ENCODE measurements around the gene ARHGAP23.
"Not testable (repeated sequence)": the region's sequence is repeated elsewhere in the genome, so short reads cannot be mapped to it uniquely, and the experiment has no call there.

Gene ARHGAP23

DNA sequence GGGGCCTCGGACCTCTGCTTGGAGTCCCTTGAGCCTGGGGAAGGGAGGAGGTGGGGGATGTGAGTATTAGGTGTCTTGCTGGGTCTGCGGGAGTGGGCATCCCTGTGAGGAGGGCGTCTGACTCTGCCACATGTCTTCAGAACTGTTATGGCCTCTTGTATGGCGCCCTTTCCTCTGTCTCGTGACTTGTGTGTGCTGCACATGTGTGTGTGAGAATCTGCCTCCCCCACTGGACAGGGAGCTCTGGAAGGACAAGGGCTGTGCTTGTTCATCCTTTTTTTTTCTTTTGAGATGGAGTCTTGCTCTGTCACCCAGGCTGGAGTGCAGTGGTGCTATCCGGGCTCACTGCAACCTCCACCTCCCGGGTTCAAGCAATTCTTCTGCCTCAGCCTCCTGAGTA is 33.4 kb downstream of the ARHGAP23 start:
- DNase-seq = no peak

DNA sequence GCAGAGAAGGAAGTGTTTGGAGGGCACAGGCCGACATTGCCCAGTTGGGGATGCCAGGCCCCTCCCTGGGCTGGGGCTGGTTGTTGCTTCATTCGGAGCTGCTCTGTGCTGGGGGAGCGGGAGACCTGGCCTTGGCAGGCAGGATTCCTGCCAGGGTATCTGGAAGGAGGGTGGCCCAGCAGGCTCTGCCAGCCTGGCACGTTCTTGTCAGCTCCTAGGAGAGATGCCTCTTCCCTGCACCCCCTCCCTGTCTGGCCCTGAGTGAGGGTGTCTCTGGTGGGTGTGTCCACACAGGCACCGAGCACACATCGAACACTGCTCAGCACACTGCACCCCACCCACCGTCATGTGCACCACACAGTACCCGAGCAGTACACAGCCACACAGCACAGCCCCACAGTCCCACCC is 35.2 kb downstream of the ARHGAP23 start:
- DNase-seq = no peak

- DNase-seq = no peak
These were observed 36.0 kb downstream of the ARHGAP23 start for GRCh38 chr17:38464251-38464722.

DNA sequence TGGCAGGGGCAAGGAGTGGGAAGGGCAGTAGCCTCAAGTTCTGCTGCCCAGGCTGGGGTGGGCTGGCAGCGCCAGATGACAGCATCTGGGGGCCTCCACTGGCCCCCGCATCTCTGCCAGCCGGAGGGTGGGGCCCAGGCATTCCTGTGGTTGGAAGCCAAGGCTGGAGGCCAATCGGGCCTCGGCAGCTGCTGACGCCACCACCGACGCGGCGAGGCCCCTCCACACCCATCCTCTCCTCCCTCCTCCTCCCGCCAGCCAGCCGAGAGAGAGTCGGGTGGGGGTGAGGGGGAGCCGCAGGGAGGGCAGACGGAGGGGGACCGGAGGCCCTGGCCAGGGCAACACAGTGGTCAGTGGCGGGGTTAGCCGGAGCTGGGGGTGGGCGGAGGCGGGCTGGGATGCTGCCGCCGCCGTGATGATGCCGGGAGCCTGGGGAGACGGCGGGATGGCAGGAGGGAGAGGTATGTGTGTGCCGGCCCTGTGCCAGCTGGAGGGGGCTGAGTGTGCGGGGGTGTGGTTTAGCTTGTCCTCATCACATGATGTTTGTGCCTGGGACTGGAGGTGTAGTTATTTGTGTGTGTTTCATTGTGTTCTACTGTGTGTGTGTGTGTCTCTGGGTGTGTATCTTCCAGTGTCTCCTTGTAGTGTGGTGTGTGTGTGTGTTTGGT is 36.6 kb downstream of the ARHGAP23 start:
- peak in 1 of 2 experiments; percentile 58 for DNase-seq

DNA sequence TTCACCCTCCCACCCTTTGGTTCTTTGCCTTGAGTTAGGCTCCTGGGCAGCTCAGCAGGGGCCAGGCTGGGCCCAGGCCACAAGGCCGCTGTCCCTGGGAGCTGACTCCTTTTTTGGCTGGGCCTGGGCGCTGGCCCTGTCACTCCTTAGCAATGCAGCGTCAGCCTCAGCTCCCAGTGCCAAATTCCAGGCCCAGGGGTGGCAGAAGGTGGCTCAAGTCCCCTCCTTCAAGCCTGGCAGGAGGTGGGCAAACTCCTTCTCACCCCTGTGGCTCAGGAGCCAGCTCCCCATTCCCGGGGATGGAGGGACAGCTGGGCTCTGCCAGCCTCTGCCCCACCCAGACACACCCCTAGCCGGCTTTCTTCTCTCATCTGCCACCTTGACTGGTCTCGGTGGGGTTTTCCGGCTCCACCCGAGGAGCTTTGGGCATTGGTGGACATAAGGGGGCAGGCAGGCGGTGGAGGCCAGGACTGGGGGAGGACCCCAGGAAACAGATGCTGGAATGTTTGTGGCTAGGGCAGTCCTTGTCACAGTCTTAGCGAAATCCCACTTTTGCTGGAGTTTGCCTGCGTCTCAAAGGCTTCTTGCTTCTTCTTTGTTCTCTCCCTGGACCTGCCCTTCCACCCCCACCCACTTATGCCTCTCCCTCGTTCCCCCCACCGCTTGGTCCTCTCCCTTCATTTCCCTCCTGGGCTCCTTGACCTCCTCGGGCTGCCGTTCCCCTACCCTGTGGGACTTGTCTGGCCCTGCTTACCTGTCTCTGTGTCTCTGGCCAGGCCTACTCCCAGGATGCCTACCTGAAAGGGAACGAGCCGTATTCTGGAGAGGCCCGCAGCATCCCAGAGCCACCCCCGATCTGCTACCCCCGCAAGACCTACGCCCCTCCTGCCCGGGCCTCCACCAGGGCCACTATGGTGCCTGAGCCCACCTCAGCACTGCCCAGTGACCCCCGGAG is 37.4 kb downstream of the ARHGAP23 start:
- no peak for DNase-seq

GRCh38 chr17:38466346-38467315 is 38.4 kb downstream of the ARHGAP23 start:
- DNase-seq = no peak

DNA sequence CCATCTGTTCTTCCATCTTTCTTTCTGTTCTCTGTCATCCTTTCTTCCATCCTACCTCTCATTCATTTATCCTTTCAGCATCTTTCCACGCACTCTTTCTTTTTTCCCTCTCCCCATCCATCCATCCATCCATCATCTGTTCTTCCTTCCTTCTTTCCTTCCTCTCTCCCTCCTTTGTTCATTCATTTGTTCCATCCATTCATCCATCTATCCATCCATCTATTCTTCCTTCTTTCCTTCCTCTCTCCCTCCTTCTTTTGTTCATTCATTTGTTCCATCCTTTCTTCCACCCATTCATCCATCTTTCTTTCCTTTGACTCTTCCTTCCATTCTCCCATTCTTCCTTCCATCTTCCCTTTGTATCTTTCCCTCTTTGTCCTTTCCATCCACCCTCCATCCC is 39.2 kb downstream of the ARHGAP23 start:
- DNase-seq = no peak

DNA sequence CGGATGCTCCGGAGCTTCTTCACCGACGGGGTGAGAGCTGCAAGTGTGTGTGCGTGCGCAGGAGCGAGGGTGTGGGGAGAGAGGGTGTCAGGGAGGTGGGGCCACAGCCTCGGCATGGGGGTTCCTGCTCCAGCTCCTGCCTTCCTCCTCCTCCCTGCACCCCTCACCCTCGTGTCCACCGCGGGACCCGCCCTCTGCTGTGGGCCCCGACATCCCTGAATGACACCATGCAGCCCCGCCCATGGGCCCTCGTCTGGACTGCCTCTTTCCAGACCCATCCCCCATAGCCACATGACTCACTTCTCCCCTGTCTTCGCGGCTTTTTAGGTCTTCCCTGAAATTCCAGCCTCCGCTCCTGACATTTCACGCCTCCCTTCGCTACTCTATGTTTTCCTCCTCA is 41.6 kb downstream of the ARHGAP23 start:
- no peak for DNase-seq

GRCh38 chr17:38471253-38471652 is 43.0 kb downstream of the ARHGAP23 start:
- not testable (repeated sequence) for DNase-seq

DNA sequence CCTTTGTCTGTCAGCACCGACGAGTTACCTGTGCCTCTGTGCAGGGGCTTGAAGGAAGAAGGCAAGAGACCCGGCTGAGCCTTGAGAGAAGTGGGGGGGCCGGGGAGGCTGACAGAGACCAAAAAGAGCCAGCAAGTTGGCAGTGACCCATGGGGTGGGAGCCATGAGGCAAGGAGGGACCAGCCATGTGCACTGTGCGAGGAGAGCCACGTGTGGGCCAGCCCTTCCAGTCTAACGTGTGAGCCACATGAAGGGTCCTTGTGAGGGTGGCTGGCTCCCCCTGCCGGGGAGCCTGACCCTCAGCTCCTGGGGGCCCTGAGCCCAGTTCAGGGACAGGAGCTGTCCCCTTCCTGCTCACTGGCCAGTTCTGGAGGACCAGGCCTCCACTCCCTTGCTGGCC is 46.4 kb downstream of the ARHGAP23 start:
- peak in 1 of 2 experiments; percentile 48 for DNase-seq

GRCh38 chr17:38476549-38476948 is 48.3 kb downstream of the ARHGAP23 start:
- DNase-seq = no peak

DNA sequence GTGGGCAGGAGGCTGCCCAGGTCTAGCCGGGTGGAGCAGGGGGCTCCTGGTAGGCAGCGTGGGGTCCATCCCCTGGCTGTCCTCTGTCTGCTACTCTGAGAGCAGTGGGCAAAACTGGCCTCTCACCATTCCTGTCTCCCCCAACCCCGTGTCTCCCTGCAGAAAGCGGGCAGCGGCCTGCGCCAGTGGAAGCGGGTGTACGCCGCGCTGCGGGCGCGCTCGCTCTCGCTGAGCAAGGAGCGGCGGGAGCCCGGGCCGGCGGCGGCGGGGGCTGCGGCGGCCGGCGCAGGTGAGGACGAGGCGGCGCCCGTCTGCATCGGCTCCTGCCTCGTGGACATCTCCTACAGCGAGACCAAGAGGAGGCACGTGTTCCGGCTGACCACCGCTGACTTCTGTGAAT is 49.2 kb downstream of the ARHGAP23 start:
- not testable (repeated sequence) for DNase-seq

DNA sequence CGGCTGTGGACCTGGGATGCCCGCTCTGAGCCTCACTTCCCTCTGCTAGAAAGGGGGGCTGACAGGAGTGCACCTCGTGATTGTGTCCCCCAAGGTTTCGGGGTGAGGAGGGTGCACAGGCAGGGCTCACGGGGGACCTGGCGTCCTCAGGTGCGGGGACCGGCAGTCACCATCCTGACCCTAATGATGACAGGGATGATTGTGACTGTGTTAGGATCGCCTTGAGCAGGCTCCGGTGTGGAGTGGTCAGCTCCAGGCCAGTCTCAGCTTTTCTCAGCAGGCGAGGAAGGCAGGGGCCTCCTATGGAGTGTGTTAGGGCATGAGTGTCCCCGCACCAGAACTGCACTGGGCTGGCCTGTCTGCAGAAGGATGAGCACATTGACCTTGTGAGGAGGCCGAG is 49.7 kb downstream of the ARHGAP23 start:
- not testable (repeated sequence) for DNase-seq

GRCh38 chr17:38478667-38479066 is 50.4 kb downstream of the ARHGAP23 start:
- not testable (repeated sequence) for DNase-seq

GRCh38 chr17:38482039-38482699 is 53.9 kb downstream of the ARHGAP23 start:
- DNase-seq = not testable (repeated sequence)

DNA sequence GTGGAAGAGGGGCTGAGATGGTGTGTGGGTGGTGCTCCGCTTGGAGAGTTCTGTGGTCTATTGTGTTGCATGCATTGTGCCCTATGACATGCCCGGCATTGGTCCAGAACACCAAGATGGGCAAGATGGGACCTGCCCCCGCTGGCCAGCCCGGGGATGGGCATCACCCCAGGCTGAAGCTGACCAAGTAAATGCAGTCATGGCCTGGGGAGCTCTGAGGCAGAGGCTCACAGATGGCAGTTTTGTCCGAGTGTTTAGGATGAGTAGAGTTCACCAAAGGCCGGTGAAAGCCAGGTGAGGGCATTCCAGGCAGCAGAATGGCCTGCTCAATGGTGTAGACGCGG is 54.4 kb downstream of the ARHGAP23 start:
- DNase-seq = not testable (repeated sequence)

GRCh38 chr17:38484242-38485145 is 56.2 kb downstream of the ARHGAP23 start:
- DNase-seq = peak; percentile 49 to 73

- DNase-seq = no peak
These were observed 56.8 kb downstream of the ARHGAP23 start for GRCh38 chr17:38485146-38485468.

DNA sequence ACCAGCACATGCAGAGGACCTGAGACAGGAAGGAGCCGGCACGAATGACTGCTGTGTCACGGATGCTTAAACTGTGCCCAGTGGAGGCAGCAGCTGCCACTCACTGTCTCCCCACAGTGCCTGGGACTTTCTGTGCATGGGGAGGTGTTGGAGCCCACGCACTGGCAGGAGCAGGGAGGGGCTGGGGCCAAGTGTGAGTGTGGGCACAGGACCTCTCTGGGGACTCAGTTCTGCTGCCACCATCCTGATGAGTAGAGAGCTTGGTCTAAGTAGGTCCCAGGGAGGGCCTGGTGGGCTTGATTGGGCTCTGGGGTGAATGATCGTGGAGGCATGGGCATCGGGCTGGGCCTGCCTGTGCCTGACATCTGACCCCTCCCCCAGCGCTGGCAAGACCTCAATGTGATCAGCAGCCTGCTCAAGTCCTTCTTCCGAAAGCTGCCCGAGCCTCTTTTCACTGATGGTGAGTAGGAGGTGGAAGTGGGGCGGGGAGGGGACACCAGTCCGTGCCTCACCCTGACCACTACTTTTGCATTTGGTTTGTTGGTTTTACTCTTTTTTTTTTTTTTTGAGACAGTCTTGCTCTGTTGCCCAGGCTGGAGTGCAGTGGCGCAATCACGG is 57.5 kb downstream of the ARHGAP23 start:
- DNase-seq = not testable (repeated sequence)

DNA sequence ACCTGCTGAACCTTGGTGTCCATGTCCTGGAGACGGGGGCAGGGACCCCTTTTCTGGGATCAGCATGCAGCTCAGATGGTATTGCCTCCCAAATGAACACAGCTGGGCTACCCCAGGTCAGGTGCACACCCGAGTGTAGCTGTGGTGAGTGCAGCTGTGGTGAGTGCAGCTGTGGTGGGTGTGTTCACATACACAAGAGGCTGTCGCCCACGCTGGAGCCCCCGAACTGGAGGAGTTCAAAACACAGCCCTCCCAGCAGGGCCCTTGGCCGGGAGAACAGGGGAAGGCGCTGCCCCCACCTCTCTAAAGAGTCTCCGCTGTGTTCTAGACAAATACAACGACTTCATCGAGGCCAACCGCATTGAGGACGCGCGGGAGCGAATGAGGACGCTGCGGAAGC is 61.5 kb downstream of the ARHGAP23 start:
- not testable (repeated sequence) for DNase-seq
